Measurements from ENCODE around the gene SIGMAR1. TPM values are rescaled to one million over a fixed set of nuclear protein-coding genes. Genes with fewer than 3 reads are reported as not detected.

Gene SIGMAR1
- total RNA-seq, 1 experiment from 2014 or later = 165 TPM

DNA sequence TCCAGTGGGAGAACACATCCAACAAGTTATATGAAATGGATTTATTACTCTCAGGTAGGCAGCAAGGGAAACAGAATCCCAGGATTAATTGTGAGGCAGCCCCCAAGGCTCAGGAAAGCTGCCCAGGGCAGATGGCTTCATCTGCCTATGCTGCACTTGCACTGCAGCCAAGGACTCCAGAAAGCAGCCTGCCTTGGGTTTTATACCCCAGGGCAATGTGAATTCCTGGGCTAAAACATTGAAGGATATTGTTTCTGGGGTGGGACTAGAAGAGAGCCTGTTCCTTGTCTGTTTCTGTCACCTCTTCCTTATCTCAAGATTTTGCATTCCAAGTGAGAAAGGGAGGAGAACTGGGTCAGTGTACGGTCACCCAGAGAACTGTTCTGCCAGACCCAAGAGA lies 33.7 kb upstream of the SIGMAR1 start:
- Histone ChIP-seq H3K4me1 (ENCODE audit: insufficient read depth, low read length, poor library complexity, severe bottlenecking) (no peaks in the 10 kb centered on the region), H3K9me3 (ENCODE audit: low read depth, low read length, poor library complexity, severe bottlenecking) (no peaks in the 10 kb centered on the region), H3K27ac (ENCODE audit: low read depth, low read length, poor library complexity, severe bottlenecking) (no peak overlapping the region), H3K4me3 (ENCODE audit: low read depth, low read length, poor library complexity, severe bottlenecking) (no peak overlapping the region), H3K27me3 (replicated peaks; ENCODE audit: insufficient read depth, low read depth, low read length, poor library complexity) (no peaks in the 10 kb centered on the region), H3K36me3 (ENCODE audit: insufficient read depth, low read length, poor library complexity, severe bottlenecking) (peaks cover 3% of the 10 kb centered on the region)
- BruUV-seq (replicated peaks) = no TSS peak
- intact Hi-C loops (cut with micrococcal nuclease; ENCODE audit: unreplicated experiment) = no loop called here
- TF ChIP-seq, protein P1, sequence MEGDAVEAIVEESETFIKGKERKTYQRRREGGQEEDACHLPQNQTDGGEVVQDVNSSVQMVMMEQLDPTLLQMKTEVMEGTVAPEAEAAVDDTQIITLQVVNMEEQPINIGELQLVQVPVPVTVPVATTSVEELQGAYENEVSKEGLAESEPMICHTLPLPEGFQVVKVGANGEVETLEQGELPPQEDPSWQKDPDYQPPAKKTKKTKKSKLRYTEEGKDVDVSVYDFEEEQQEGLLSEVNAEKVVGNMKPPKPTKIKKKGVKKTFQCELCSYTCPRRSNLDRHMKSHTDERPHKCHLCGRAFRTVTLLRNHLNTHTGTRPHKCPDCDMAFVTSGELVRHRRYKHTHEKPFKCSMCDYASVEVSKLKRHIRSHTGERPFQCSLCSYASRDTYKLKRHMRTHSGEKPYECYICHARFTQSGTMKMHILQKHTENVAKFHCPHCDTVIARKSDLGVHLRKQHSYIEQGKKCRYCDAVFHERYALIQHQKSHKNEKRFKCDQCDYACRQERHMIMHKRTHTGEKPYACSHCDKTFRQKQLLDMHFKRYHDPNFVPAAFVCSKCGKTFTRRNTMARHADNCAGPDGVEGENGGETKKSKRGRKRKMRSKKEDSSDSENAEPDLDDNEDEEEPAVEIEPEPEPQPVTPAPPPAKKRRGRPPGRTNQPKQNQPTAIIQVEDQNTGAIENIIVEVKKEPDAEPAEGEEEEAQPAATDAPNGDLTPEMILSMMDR (conservative IDR thresholded peaks at IDR 0.05; ENCODE audit: low read depth, low read length) = no peak
- no peak for TF ChIP-seq EZH2 (IDR thresholded peaks at IDR 0.05; ENCODE audit: borderline replicate concordance, low read depth, low read length, poor library complexity, severe bottlenecking)
- DNase-seq (ENCODE audit: low spot score) = no peak
- CTCF ChIA-PET = no interaction called here
- POLR2A ChIA-PET (ENCODE audit: low non-redundant PET) = no interaction called here

GRCh38 chr9:34669809-34670562 lies 32.4 kb upstream of the SIGMAR1 start:
- H3K4me1 ChIP-seq (ENCODE audit: insufficient read depth, low read length, poor library complexity, severe bottlenecking) = no peaks in the 10 kb centered on the region
- no peaks in the 10 kb centered on the region for H3K9me3 ChIP-seq (ENCODE audit: low read depth, low read length, poor library complexity, severe bottlenecking)
- no peaks in the 10 kb centered on the region for H3K27me3 ChIP-seq (replicated peaks; ENCODE audit: insufficient read depth, low read depth, low read length, poor library complexity)
- peaks cover 3% of the 10 kb centered on the region for H3K36me3 ChIP-seq (ENCODE audit: insufficient read depth, low read length, poor library complexity, severe bottlenecking)
- no TSS peak for BruUV-seq (replicated peaks)
- TF ChIP-seq, protein P1 (conservative IDR thresholded peaks at IDR 0.05; ENCODE audit: low read depth, low read length) = no peak
- TF ChIP-seq EZH2 (IDR thresholded peaks at IDR 0.05; ENCODE audit: borderline replicate concordance, low read depth, low read length, poor library complexity, severe bottlenecking) = no peak
- CTCF ChIA-PET = interaction anchor here (1.2 kb wide), 1 partner anchor 32 kb away, joined by 4 read pairs; no protein-coding TSS in a partner anchor
- H3K4me3 ChIP-seq (ENCODE audit: low read depth, low read length, poor library complexity, severe bottlenecking) = no peak overlapping the region
- no peak overlapping the region for H3K27ac ChIP-seq (ENCODE audit: low read depth, low read length, poor library complexity, severe bottlenecking)
- POLR2A ChIA-PET (ENCODE audit: low non-redundant PET) = no interaction called here
- no peak for DNase-seq (ENCODE audit: low spot score)
- intact Hi-C loops (cut with micrococcal nuclease; ENCODE audit: unreplicated experiment) = no loop called here

DNA sequence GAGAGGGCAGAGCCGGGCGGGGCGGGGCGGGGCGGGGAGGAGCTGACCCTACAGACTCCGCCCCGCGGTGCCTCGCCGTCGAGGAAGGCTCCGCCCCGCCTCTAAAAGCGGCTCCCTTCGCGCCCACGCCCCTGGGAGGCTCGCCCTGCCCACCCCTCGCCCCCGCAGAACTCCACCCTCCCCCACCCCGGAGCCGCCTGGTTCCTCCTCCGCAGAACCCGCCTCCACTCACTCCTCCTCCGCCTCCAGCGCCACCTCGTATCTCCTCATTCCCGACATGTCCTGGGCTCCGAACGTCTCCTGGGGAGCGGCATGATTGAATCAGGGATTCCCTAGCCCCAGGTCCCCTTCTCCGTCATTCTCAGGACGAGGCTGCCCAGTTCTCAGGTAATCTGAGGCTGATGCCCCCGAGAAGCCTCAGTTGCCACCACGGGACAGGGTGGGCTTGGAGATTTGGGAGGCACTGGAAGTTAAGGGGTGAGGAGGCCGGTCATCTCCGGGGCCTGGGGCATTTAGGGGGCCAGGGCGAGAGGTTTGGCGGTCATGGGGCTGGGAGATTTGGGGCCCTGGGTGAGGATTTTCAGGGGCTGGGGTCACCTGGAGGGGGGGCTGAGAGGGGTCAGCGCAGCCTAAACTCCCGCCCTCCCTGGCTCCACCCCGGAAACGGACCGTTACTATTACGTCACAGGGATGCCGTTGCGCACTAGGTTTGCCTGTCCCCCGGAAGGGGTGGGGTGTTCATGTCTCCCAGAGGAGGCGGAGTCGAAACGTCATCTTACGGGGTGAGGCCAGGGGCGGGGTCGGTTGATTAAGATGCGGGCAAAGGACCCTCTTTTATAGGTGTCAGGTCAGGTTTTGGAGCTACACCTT lies 28.0 kb upstream of the SIGMAR1 start:
- H3K4me3 ChIP-seq (ENCODE audit: low read depth, low read length, poor library complexity, severe bottlenecking) = peak overlapping the region; percentile 77
- peak; percentile 97 for DNase-seq (ENCODE audit: low spot score)

More for the DNA sequence above, 28.0 kb upstream of the SIGMAR1 start:
- POLR2A ChIA-PET (ENCODE audit: low non-redundant PET) = interaction anchor here (0.7 kb wide), 1 partner anchor 39 kb away, joined by 6 read pairs; no protein-coding TSS in a partner anchor
- H3K27ac ChIP-seq (ENCODE audit: low read depth, low read length, poor library complexity, severe bottlenecking) = peak overlapping the region; percentile 98
- BruUV-seq (replicated peaks) = no TSS peak
- no peaks in the 10 kb centered on the region for H3K27me3 ChIP-seq (replicated peaks; ENCODE audit: insufficient read depth, low read depth, low read length, poor library complexity)
- TF ChIP-seq, protein P1 (conservative IDR thresholded peaks at IDR 0.05; ENCODE audit: low read depth, low read length) = no peak
- TF ChIP-seq EZH2 (IDR thresholded peaks at IDR 0.05; ENCODE audit: borderline replicate concordance, low read depth, low read length, poor library complexity, severe bottlenecking) = no peak
- peaks cover 6% of the 10 kb centered on the region for H3K4me1 ChIP-seq (ENCODE audit: insufficient read depth, low read length, poor library complexity, severe bottlenecking)
- peaks cover 3% of the 10 kb centered on the region for H3K36me3 ChIP-seq (ENCODE audit: insufficient read depth, low read length, poor library complexity, severe bottlenecking)
- H3K9me3 ChIP-seq (ENCODE audit: low read depth, low read length, poor library complexity, severe bottlenecking) = no peaks in the 10 kb centered on the region
- CTCF ChIA-PET = interaction anchor here (0.7 to 1.0 kb wide), 2 partner anchors 19 to 37 kb away, joined by 4 read pairs; no protein-coding TSS in a partner anchor
- intact Hi-C loops (cut with micrococcal nuclease; ENCODE audit: unreplicated experiment) = no loop called here
